Muscle of arm (tissue), 12 donors: ENCODE results near the gene EMX1. TPM values are rescaled to one million over a fixed set of nuclear protein-coding genes. Genes with fewer than 3 reads are reported as not detected.

ENCODE experiments used
- DNase-seq: peaks from one replicate; pipeline ENCODE4 v3.0.0-alpha.2; 2013
- polyA plus RNA-seq, 12 donors: library from polyadenylated mRNA; unstranded; fragments of 120-200 nt; gene quantifications; one replicate each; pipeline ENCODE4 v1.2.1, GENCODE V29; 2013; ENCODE audit not compliant: insufficient read length in 12 of 12

The EMX1 gene
- polyA plus RNA-seq, 12 donors: 0.10 to 0.27 (median 0.16) TPM; not detected in 8

DNA sequence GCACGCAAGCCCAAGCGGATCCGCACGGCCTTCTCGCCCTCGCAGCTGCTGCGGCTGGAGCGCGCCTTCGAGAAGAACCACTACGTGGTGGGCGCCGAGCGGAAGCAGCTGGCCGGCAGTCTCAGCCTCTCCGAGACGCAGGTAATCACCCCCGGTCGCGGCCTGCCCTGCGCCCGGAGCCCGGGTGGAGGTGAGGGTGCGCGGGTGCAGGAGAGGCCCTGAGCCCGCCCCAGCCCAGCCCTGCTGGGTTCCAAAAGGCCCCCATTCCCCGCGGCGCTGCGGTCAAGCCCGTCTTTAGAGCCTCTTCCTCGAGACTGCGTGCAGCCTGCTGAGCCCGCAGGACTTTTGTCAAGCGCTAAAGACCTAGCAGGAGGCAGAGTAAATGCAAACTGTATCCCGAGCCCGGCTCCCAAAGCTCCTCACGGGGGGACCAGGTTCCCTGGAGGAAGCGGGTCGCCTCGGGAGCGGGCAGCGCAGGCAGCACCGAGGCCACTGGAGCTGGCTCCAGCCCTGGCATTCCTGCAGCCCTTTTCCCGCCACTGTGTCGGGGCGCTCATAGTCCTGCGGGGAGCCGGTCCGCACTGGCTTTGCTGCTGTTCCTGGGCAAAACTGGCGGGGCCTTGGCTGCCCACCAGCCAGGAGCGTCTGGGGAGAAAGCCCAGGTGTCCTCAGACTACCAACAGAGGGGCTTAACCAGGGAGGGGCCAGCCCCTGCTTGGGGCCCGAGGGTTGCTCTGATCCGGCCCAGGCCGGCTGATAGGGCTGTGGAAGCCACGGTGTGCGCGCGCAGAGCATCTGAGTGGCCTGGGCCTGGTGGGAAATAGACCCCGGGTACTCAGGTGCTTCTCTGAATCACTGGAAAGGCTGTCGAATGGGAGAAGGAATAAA is 7.3 kb downstream of the EMX1 start:
- DNase-seq: no peak

DNA sequence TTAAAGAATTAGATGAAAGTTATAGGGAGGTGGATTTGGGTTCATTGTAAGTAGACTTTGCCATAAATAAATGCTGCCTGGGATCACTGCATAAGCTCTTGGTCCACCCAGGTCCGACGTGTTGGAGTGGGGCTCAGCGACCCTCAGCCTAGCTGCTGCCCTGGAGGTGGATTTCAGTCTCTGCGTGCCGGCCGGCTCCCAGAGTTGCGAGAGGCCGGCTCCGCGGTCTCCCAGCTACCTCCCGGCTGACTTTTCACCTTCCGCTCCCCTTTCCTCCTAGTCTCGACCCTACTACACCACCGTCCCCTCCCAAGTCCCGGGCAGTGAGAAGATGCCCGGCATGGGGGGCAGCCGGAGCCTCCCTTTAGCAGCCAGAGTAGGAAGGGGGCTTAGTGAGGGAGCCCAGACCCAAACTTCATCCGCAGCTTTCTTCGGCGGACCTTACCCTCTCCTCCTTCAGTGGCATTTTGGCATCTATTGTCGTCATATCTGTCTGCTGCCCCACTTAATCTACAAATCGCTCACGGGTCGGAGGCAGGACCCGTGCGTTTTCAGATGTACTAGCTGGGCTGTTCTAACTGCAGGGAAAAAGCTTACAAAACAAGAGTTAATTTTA is 8.1 kb downstream of the EMX1 start:
- no peak for DNase-seq

DNA sequence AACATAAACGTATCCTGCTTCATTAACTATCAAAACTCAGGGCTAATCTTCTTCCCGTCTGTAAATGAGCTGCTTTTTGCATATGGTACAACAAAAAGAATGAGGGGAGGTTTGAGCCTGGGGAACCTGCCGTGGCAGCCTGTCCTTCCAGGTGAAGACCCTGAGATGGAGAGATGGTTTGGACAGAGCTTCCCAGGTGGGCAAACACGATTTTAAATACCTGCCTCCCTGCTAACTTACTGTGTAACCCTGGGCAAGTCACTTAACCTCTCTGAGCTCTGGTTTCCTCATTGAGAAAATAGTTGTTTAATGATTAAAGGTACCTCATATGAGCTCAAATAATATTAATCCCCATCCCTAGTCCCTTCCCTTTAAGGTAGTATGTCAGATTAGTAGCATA is 9.0 kb downstream of the EMX1 start:
- no peak for DNase-seq

GRCh38 chr2:72926811-72927465 is 9.6 kb downstream of the EMX1 start:
- DNase-seq: no peak

GRCh38 chr2:72927619-72928550 is 10.6 kb downstream of the EMX1 start:
- DNase-seq: no peak

DNA sequence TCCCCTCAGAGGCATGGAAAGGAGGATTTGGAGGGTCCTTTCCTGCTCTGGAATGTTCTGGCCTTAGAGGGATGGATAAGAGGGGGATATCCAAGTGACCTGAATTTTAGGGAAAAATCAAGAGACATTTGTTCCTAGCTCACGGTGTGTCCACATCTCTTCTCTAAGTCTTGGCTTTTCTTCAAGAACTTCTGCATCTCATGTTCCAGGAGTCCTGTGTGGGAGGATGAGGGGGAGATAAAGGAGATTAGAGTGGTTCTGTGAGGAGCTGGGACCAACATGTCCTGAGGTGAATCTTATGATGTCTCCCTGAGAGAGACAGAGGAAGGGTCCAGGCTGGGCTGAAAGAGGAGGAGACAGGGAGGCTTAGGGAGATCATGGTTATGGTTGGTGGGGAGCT is 11.7 kb downstream of the EMX1 start:
- DNase-seq: no peak

DNA sequence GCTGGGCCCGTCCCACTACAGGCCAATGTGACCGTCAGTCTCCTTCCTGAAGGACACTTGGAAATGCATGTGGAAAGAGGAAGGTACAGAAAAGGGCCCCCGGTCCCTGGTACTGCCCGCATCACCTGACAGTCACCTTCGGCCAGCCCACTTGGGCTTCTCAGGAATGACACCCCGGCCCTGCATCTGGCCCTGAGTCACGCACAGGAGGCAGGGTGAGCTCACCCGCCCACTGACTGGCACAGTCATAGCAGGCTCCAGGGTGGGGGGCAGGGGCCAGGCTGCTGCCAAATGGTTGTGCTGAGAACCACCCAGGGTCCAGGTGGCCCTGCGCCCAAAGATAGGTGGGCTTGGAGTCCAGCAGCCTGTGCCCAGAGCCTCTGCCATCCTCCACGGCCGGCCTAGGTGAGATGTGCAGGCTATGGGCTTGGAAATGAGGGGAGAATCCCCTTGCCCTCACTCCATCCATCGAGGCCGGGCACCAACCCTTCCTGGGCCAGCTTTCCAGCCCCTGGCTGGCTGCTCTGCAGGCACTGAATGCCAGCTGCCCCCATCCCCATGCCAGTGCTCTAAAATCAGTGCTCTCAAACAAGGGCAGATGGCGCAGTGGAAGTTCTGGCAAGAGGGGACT is 14.1 kb downstream of the EMX1 start:
- DNase-seq: no peak

- no peak for DNase-seq
Measured at GRCh38 chr2:72932045-72932740, 14.9 kb downstream of the EMX1 start.

DNA sequence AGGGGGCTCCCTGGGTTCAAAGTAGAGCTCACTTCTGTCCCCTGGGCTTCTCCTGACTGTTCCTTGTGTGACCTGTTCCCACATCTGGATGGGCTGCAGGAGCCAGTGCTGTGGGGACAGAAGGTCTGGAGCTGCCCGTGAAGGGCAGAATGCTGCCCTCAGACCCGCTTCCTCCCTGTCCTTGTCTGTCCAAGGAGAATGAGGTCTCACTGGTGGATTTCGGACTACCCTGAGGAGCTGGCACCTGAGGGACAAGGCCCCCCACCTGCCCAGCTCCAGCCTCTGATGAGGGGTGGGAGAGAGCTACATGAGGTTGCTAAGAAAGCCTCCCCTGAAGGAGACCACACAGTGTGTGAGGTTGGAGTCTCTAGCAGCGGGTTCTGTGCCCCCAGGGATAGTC is 15.5 kb downstream of the EMX1 start:
- DNase-seq: no peak

DNA sequence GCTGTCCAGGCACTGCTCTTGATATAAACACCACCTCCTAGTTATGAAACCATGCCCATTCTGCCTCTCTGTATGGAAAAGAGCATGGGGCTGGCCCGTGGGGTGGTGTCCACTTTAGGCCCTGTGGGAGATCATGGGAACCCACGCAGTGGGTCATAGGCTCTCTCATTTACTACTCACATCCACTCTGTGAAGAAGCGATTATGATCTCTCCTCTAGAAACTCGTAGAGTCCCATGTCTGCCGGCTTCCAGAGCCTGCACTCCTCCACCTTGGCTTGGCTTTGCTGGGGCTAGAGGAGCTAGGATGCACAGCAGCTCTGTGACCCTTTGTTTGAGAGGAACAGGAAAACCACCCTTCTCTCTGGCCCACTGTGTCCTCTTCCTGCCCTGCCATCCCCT is 15.9 kb downstream of the EMX1 start:
- no peak for DNase-seq

DNA sequence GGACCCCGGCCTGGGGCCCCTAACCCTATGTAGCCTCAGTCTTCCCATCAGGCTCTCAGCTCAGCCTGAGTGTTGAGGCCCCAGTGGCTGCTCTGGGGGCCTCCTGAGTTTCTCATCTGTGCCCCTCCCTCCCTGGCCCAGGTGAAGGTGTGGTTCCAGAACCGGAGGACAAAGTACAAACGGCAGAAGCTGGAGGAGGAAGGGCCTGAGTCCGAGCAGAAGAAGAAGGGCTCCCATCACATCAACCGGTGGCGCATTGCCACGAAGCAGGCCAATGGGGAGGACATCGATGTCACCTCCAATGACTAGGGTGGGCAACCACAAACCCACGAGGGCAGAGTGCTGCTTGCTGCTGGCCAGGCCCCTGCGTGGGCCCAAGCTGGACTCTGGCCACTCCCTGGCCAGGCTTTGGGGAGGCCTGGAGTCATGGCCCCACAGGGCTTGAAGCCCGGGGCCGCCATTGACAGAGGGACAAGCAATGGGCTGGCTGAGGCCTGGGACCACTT is 16.4 kb downstream of the EMX1 start:
- DNase-seq: no peak

DNA sequence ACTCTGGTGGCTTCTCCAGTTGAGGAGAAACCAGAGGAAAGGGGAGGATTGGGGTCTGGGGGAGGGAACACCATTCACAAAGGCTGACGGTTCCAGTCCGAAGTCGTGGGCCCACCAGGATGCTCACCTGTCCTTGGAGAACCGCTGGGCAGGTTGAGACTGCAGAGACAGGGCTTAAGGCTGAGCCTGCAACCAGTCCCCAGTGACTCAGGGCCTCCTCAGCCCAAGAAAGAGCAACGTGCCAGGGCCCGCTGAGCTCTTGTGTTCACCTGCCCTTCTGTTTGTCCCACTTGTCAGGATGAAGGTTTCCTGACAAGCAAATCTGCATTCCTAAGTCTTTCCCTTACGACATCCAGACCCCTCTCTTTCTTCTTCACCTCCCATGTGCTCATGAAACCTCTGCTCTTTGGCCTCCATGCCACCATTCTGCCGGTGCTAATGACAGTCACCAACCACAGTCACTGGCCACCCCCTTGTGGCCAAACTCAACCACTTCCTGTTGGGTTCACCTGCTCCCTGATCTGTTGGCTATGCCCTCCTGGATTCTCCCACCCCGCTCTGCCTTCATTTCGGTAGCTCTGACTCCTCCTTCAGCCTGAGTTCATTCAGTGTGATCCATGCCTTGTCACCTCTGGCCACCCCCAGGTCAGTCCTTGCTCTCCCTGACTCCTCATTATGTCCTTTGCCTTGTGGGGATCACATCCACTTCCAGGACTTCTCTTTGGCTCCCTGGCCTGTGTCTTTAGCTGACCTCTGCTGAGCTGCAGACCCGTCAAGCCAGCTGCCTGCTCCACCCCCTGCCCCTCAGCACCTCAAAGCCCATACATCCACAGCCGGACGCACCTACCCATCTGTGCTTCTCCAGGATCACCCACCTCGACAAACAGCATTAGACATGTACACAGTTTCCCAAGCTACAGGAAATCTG is 17.6 kb downstream of the EMX1 start:
- DNase-seq: no peak

GRCh38 chr2:72935611-72935957 is 18.3 kb downstream of the EMX1 start:
- no peak for DNase-seq

DNA sequence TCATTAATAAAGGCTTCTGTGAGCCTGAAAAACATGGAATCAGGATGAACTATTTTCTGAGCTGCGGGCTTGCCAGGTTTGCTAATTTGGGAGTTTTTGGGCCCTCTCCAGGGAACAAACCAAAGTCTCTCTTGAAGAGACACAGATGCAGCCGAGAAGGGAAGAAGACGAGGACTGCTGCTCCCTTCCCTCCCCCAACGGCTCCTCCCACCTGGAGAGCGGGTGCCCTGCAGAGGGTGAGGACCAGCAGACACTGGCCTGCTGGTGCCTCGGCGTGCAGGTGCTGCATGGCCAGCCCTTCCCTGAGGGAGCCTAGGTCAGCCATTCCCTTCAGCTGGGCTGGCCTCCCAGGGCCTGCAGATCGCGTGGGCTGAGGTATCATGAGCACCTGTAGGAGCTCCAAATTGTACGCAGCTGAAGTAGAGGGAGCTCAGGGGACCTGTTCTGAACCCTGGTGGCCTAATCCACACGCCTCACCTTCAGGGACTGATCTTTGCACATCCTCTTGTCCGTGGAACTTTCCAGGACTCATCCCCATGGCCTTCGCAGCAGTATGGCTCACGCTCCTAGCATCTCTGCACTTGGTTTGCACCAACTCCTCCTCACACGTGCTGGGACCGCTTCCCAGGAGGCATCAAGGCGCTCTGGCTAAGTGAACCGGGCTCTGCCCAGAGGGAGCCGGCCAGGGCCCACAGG is 19.5 kb downstream of the EMX1 start:
- no peak for DNase-seq

GRCh38 chr2:72937356-72937669 is 20.0 kb downstream of the EMX1 start:
- no peak for DNase-seq

DNA sequence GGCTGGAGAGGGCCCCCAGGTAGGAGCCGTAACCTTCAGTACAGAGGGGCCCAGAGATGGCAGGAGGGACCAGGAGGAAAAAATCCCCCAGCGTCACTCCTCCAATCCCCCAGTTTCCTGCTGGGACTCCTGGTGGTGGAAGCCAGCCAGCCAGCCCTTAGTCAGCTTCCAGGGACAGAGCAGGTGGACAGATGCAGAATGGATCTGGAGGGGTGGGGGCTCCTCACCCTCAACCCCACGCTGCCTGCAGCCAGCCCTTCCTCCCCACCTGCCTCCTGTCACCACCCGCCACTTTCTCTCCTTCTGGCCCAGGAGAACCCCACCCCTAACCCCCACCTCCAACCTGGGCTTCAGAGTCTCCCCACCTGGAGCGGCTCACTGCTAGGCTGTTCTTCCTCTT is 21.1 kb downstream of the EMX1 start:
- no peak for DNase-seq

GRCh38 chr2:72940361-72940760 is 23.0 kb downstream of the EMX1 start:
- no peak for DNase-seq

DNA sequence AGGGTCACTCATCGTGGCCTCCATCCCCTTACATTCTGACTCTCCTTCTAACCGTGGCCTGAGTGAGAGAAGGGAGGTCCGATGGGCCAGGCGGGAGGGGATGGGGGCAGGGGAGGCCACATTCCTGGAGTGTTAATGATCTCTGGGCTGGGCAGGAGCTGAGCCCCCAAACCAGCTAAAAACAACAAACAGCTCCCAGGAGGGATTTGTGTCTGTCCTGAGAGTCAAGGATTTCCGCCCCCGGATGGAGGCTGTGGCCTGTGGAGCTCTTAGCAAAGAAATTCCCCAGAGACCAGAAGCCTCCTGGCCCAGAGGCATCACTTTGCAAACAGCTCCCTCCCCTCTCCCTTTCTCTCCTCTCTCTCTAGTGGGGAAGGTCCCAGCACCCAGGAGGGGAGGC is 23.5 kb downstream of the EMX1 start:
- DNase-seq: no peak

DNA sequence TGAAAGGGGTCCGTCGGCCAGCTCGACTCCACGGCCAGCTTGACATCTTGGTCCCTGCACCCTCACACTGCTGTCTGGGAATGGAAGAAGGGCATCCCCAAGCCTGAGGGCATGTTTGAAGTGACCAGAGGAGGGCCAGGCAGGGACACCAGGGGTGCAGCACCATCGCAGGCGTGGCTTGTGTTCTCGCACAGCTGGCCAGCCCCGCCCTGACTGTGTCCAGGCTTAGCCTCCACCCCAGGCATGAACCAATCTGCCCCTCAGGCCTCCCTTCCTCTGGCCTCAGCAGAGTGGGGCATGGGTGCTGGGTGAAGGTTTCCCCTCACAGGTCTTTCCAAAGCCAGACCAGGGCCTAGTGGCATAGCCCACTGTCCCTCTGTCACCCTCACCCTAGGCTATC is 25.0 kb downstream of the EMX1 start:
- DNase-seq: no peak
